D721Med (cell line): ENCODE data around the gene ABCB8.

Source experiments
- DNase-seq: peaks from one replicate; pipeline ENCODE4 v3.0.0; 2011; ENCODE audit warnings: low spot score; ENCODE audit not compliant: insufficient read length
- FAIRE-seq: peaks from 2 replicates; lab custom pipeline; 2011; peaks lifted over from hg19 to GRCh38; lab: Jason Lieb, UNC
- TF ChIP-seq, protein P1 (sequence below): IDR thresholded peaks from 2 replicates; pipeline ENCODE4 v1.5.1; 2012; ENCODE audit warnings: mild to moderate bottlenecking, control low read depth; ENCODE audit not compliant: insufficient read depth; ENCODE audit errors: missing control alignments

Gene ABCB8

GRCh38 chr7:151028948-151029501 is 775 bp downstream of the ABCB8 start:
- no peak for FAIRE-seq
- TF ChIP-seq, protein P1, sequence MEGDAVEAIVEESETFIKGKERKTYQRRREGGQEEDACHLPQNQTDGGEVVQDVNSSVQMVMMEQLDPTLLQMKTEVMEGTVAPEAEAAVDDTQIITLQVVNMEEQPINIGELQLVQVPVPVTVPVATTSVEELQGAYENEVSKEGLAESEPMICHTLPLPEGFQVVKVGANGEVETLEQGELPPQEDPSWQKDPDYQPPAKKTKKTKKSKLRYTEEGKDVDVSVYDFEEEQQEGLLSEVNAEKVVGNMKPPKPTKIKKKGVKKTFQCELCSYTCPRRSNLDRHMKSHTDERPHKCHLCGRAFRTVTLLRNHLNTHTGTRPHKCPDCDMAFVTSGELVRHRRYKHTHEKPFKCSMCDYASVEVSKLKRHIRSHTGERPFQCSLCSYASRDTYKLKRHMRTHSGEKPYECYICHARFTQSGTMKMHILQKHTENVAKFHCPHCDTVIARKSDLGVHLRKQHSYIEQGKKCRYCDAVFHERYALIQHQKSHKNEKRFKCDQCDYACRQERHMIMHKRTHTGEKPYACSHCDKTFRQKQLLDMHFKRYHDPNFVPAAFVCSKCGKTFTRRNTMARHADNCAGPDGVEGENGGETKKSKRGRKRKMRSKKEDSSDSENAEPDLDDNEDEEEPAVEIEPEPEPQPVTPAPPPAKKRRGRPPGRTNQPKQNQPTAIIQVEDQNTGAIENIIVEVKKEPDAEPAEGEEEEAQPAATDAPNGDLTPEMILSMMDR: no peak
- DNase-seq: no peak

DNA sequence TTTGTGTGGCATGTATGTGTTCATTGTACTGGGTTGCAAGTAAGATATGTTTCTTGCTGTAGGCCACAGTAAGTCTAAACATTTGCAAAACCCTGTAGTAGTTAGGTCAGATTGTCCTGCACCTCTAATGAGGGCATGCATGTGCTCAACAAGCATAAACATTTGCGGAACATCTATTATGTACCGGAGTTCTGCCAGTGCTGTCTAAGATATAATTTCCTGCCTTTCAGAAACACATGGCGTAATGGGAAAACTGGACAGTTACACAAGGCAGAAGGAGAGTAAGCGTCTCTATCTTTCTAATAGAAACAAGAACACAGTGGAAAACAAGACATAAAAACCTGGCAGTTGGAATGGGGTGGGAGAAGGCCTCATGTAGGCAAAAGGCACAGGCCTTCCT is 2.8 kb downstream of the ABCB8 start:
- DNase-seq (no peak), FAIRE-seq (no peak)
- TF ChIP-seq, protein P1: no peak

DNA sequence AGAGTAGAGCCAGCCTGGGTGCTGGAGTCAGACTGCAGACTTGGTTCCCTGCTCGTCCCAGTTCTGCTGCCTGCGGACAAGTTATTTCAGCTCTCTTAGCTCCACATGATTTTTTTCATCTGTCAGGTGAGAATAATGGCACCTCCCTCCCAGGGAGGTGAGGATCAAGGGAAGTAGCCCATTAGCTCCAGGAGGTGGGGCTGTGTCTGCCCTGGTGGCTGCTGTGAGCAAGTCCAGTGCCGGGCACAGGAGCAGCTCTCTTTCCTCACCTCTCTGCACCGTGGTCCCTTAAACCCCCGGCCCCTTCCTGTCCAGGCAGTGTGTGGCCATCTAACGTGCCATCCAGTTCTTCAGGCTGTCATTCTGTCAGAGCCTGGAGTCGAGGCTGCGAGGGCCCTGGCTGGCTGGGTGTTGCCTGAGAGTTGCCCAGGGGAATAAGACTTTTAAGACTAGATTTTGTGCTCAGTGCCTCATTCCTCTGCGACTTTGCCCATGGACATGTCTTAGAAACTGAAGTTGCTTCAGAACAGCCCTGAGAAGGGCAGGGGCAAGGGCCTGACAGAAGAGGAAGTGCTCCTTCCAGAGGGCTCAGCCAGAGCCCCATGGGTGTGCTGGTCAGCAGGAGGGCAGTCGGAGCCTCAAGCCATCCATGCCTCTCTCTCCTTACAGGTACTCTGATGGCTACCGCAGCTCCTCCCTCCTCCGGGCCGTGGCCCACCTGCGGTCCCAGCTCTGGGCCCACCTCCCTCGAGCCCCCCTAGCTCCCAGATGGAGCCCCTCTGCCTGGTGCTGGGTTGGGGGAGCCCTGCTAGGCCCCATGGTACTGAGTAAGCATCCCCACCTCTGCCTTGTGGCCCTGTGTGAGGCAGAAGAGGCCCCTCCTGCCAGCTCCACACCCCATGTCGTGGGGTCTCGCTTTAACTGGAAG is 5.0 kb downstream of the ABCB8 start:
- TF ChIP-seq, protein P1: no peak
- FAIRE-seq: no peak
- no peak for DNase-seq

- TF ChIP-seq, protein P1: no peak
- FAIRE-seq: no peak
- DNase-seq: no peak
These were observed 5.6 kb downstream of the ABCB8 start for GRCh38 chr7:151033864-151034249.

GRCh38 chr7:151034312-151035025 is 6.2 kb downstream of the ABCB8 start:
- TF ChIP-seq, protein P1: no peak
- no peak for FAIRE-seq
- no peak for DNase-seq

DNA sequence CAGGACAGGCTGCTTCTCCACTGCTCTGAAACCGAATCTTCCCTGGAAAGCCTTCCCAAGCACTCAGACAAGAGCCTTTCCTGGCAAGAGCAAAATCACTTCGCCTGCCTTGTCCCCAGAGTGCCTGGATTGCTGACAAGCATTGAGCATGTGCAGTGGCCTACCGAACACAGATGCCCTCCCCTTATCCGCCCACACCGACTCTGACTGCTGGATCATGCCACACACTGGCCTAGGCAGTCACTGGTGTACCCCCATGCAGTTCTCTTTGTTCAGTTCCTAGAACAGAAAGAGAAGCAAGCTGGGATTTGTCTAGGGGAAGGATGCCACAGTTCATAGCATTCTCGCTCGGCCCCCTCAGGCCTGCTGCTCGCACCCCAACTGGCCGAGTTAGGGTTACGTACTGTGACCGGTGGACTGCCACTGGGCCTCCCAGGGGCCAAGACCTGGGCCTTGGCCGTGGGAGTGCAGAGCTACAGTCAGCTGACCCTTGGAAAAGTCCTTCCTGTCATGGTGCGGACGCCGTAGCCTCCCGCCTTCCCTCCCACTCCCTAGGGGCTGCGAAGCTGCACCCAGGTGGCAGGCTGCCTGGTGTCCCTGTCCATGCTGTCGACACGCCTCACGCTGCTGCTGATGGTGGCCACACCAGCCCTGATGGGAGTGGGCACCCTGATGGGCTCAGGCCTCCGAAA is 6.9 kb downstream of the ABCB8 start:
- DNase-seq: no peak
- TF ChIP-seq, protein P1: no peak
- FAIRE-seq: no peak
